HG03139 (cell line): ENCODE measurements around the gene NKAIN4.

Experiments
- ATAC-seq: cut with Tn5 transposase; IDR thresholded peaks from one replicate; pipeline ENCODE4 v1.9.1; 2021; ENCODE audit not compliant: unreplicated experiment

Gene NKAIN4

GRCh38 chr20:63254232-63254605 is at the start of gene NKAIN4:
NKAIN4 (minus strand) TSS chr20:63254463; CDS start chr20:63254450, 13 bp downstream.
- ATAC-seq = no peak

DNA sequence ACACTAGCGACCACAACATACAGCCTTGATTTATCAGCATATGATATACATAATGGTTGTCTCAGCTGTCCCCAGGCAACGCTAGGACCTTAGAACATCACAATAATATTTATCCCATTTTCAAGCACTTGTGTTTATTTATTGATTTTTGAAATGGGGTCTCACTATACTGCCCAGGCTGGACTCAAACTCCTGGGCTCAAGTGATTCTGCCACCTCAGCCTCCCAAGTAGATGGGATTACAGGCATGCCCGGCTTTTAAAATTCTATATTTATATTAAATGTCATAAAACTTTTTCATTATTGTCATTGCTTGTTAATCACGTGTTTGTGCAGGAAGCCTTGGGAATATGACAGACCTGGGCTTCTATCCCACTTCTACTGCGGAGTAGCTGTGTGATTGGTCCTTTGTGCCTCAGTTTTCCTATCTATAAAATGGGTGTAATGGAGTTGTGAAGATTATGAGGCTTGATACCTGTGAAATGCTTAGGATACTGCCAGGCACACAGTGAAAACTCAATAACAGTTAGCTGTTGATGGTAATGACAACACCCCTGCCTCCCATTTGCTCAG is 48.9 kb upstream of the NKAIN4 start:
- no peak for ATAC-seq

DNA sequence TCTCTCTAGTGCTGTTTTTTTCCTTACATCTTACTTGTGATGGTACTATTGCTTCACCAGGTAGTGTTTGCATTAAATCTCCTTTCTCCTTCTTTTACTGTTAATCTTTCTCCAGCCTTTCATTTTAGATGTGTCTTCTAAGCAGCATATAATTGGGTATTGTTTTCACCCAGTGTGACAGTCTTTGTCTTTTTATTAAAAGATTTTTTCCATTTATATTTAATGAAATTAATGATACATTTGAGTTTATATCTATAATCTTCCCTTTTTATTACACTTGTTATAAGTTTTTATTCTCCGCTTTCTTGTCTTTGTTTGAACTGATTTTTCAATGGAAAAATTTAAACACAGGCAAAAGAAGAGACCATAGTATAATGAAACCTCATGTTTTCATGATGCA is 47.4 kb upstream of the NKAIN4 start:
- ATAC-seq = no peak

GRCh38 chr20:63298731-63299312 is 44.6 kb upstream of the NKAIN4 start:
- ATAC-seq = no peak

DNA sequence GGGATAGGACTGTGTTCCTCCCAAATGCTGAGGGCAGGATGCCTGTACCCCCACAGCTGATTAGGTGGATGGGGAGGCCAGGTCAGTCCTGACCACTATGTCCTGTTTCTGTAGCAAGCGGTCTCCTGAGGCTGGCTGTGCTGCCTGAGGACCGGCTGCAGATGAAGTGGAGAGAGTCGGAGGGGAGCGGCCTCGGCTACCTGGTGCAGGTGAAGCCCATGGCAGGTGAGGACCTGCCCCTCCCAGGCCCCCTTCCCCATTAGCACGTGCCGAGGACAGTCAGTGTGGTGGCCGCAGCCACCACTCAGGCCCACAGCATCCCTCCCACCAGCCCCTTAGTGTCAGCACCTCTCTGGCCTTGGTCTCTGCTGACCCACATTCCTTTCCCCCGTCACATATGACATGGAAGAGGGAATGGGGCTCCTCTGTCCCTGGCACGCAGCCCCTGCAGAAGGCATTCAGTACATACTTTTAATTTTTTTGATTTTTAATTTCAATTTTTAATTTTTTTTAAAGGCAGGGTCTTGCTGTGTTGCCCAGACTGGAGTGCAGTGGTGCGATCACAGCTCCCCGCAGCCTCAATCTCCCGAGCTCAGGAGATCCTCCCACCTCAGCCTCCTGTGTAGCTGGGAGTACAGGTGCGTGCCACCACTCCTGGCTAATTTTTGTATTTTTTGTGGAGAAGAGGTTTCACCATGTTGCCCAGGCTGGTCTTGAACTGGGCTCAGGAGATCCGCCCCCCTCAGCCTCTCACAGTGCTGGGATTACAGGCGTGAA is 43.7 kb upstream of the NKAIN4 start:
- no peak for ATAC-seq

DNA sequence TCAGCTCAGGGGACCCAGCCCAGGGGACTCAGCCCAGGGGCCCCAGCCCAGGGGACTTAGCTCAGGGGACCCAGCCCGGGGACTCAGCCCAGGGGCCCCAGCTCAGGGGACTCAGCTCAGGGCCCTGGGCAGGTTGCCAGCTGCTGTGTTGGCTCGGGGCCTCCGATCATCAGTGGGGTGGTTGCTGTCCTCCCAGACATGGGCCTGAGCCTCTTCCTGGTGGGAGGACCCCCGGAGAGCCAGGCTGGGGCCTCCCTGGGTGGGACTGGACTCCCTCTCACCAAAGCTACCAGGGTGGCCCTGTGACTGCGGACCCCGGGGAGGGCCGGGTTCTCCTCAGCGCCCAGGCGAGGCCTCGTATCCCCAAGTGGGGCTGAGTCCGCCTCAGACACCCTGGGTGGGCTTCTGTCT is 43.1 kb upstream of the NKAIN4 start:
- ATAC-seq = no peak

- ATAC-seq = no peak
These were observed 42.5 kb upstream of the NKAIN4 start for GRCh38 chr20:63296531-63297299.

DNA sequence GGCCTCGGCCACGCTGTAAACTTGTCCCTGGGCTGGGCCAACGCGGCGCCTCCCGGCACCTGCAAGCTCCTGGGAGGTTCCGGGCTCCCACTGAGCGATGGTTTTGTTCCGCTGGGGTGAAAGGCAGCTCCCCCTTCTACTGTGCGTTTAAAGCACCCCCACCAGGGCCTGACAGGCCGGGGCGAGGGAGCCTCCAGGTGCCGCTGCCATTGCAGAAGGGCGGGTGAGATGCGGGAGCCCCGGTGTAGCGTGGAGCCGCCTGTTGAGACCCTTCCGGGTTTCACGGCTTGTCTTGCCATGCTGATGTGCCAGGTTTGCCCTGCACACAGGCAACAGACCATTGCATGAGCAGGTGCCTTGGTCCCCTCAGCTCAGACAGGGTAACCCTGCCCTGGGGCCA is 41.6 kb upstream of the NKAIN4 start:
- no peak for ATAC-seq

DNA sequence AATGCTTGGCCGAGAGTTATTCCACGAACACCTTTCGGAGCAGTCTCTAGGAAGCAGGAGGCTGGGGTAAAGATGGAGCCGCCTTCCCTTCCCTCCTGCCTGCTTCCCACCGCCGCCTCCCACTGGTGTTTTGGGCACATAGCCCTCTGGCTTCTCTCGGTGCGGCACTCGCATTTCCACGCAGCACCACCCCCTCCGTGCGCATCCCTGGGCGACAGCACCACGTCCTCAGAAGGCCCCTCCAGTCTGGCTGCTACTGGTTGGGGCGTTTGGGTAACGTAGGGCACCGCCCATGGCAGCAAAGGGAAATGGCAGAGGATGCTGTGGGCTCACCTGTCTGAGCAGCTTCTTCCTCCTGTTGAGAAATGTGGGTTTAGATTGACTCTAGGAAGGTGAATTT is 41.2 kb upstream of the NKAIN4 start:
- no peak for ATAC-seq

DNA sequence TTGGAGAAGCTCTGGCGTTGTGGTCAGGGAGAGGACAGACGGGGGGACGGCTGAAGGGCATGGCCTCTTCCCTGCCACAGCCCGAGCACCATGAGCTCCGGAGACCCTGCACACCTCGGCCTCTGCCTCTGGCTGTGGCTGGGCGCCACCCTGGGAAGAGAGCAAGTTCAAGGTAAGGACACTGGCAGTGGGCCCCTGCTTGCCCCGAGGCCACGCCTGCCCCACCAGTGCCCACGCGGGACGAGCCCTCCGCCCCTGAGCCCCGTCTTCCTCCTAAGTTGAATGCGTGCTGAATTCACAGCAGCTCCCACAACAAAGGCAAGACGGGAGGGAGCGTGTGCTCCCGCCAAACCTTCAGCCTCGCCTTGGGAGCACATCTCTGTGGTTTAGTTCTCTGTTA is 40.8 kb upstream of the NKAIN4 start:
- ATAC-seq = no peak

- ATAC-seq = no peak
These were observed 40.3 kb upstream of the NKAIN4 start for GRCh38 chr20:63294536-63294900.

DNA sequence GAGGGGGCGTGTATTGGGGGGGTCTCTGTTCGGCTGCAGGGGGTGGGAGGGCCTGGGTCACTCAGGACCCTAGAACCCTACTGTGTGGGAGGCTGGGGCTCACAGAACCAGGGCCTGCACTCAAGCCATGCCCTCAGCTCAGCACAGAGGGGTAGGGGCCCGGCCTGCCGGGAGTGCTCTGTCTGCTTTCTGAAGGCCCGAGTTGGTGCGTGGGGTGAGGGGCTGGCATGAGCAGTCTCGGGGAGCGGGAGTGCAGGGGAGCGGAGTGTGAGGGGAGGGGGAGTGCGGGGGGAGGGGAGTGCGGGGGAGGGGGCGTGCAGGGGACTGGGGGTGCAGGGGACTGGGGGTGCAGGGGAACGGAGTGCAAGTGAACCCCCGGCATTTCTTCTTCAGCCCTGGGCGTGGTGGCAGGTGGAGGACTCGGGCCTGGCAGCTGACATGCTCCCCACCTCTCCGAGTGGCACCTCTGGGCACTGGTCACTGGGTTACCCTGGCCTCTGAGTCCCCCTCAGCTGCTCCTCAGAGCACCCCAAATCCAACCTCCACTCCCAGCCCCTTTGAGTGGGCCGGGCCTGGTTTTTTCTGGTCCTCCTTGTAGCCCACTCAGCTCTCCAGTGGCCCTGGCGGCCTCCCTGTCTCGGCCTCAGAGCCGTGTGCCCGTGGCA is 39.7 kb upstream of the NKAIN4 start:
- ATAC-seq = no peak

- no peak for ATAC-seq
These were observed 39.2 kb upstream of the NKAIN4 start for GRCh38 chr20:63293456-63293855.

- ATAC-seq = no peak
These were observed 38.6 kb upstream of the NKAIN4 start, which contains the start of gene COL20A1 for GRCh38 chr20:63292904-63293303. COL20A1 (plus strand) TSS chr20:63293186; CDS start chr20:63295108, 1,922 bp downstream.

GRCh38 chr20:63292292-63292701 is 38.0 kb upstream of the NKAIN4 start:
- ATAC-seq = no peak

DNA sequence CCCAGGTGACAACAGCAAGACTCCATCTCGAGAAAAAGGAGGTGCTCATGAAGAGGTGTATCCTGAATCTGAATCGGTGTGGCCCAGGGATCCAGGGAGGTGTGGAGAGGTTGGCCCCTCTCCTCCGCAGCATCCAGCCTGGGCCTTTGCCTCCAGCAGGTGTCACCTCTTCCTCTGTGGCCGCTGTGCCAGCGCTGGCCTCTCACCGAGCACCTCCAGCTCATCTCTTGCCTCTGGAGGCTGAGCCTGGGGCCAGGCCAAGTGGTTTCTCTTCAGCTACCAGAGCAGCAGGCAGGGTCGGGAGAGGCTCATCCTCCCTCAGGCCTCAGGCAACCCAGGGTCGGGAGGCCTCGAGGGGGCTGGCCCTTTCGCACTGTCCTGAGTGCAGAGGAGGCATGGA is 37.5 kb upstream of the NKAIN4 start:
- ATAC-seq = no peak

DNA sequence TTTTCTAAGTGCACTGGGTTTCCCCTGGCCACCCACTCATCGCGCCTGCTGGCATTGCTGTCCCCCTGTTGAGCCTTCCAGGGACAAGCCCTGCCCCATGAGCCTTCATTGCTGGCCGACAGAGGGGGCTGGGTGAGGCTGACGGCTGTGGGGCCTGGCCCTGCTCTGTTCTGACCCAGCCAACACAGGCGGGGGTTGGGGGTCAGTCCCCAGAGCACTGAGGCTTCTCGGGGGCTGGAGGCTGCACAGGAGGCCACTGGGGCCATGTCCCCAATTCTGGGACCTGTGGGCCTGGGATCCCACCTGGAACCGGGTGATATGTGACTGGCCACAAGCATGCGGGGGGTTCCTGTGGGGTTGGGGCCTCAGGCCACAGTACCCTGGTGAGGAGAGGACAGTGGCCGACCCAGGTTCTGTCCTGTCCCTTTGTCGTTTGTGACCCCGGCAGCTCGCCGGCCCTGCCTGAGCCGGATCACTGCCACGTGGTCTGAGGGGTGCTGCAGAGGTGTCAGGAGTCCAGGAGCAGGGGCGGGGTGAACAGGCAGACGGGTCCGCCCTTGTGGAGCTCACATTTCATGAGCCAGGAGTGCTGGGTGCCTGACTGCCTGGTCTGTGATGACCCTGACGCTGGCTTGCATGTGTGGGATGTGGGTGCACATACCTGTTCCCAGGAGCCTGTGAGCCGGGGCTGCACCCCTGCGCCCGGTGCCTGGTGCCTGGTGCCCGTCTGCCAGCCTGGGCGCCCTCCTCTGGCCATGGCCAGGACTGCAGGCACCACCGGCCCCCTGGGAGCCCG is 36.6 kb upstream of the NKAIN4 start:
- no peak for ATAC-seq

GRCh38 chr20:63290136-63290676 is 35.9 kb upstream of the NKAIN4 start:
- no peak for ATAC-seq

GRCh38 chr20:63289311-63290135 is 35.3 kb upstream of the NKAIN4 start:
- no peak for ATAC-seq
